Ovary (tissue), 9 donors: Measurements from ENCODE around the gene EFCAB6. TPM values are rescaled to one million over a fixed set of nuclear protein-coding genes. Genes with fewer than 3 reads are reported as not detected.

Source experiments
- DNase-seq, 5 donors: peaks; one replicate each; pipeline ENCODE4 v3.0.0-alpha.2; 2019 to 2020
- H3K27ac ChIP-seq, 2 donors: fragments of 200-600 bp; one replicate each; pipeline versions ENCODE4 v1.5.1 to v1.8.0; 2019 to 2022
- H3K27me3 ChIP-seq: fragments of 200-600 bp; one replicate; pipeline ENCODE4 v1.8.0; 2022
- H3K36me3 ChIP-seq: fragments of 200-600 bp; sonication (generic); one replicate; pipeline ENCODE4 v1.5.1; 2019
- H3K4me1 ChIP-seq: one replicate; pipeline ENCODE4 v1.8.1; 2013; ENCODE audit warnings: mild to moderate bottlenecking, moderate library complexity; ENCODE audit not compliant: insufficient read depth
- H3K4me3 ChIP-seq: fragments of 200-600 bp; sonication (generic); one replicate; pipeline ENCODE4 v1.5.1; 2017
- H3K9me3 ChIP-seq, 2 donors: fragments of 200-600 bp in 1 of 2; sonication (generic) in 1 of 2; one replicate each; pipeline versions ENCODE4 v1.5.1 to v1.8.1; 2013 to 2019; ENCODE audit warnings: mild to moderate bottlenecking in 1 of 2, moderate library complexity in 1 of 2
- CTCF ChIP-seq, 3 donors: fragments of 450-650 bp in 2 of 3; fragments of 200-600 bp in 1 of 3; IDR thresholded peaks; one replicate each; pipeline versions ENCODE4 v1.5.1 to v1.8.0; 2016 to 2022; ENCODE audit warnings: antibody characterized with exemption in 3 of 3, mild to moderate bottlenecking in 1 of 3
- EP300 ChIP-seq: sonication (generic); formaldehyde crosslinking; IDR thresholded peaks from one replicate; pipeline ENCODE4 v1.6.1; 2017; ENCODE audit warnings: antibody characterized with exemption
- POLR2A ChIP-seq: fragments of 450-650 bp; IDR thresholded peaks from one replicate; pipeline ENCODE4 v1.6.1; 2017; ENCODE audit warnings: antibody characterized with exemption, mild to moderate bottlenecking, moderate library complexity
- WGBS, 3 donors: extraction: QIAGEN DNeasy Blood & Tissue Kit in 1 of 3; methylation state at CpG; one replicate each; pipeline versions ENCODE4 v1.1.5 to v1.1.7; 2013 to 2017; 5-methylcytosine and 5-hydroxymethylcytosine counted together
- intact Hi-C, 4 donors: fragments of 100-400 bp; cut with DNase I; formaldehyde crosslinking; loops; one replicate each; pipeline versions ENCODE4 v1.11.0 to v1.15.1; 2022 to 2023
- polyA plus RNA-seq, 2 donors: library from polyadenylated mRNA; stranded (reverse); fragments of 200-250 nt in 1 of 2; fragments of 350-450 nt in 1 of 2; fragmentation: Illumina TruSeq in 1 of 2; extraction: RNeasy Lipid Tissue Mini Kit (QIAGEN cat#74804) in 1 of 2; gene quantifications; one replicate each; pipeline ENCODE4 v1.2.3, GENCODE V29; 2013 to 2014
- total RNA-seq, 7 donors: library from RNA; depleted of rRNA in 2 of 7; stranded (reverse); fragments of >200 nt in 2 of 7; fragmentation: NEBNext Ultra II Directional in 3 of 7; extraction: Animal tissue kit (Norgen Biotek cat#: 25700) in 3 of 7; gene quantifications; one replicate each; pipeline versions ENCODE4 v1.1.0 to v1.2.4, GENCODE V29; 2016 to 2023
- donor health status: DM: no; HTN: no; CAD: no; lungs with moderate emphysema.
- donor health status: DM: no; HTN: no; CAD: no.
- donor health status: Bipolar disorder and iron deficiency.
- donor health status: DM: yes; HTN: yes; CAD: no.
- donor health status: DM: no; HTN: no; CAD: no.
- donor health status: DM: yes; HTN: yes; CAD: no.

Gene EFCAB6
- total and polyA plus RNA-seq, 9 donors = 1.00 to 17.5 (median 6.7) TPM

DNA sequence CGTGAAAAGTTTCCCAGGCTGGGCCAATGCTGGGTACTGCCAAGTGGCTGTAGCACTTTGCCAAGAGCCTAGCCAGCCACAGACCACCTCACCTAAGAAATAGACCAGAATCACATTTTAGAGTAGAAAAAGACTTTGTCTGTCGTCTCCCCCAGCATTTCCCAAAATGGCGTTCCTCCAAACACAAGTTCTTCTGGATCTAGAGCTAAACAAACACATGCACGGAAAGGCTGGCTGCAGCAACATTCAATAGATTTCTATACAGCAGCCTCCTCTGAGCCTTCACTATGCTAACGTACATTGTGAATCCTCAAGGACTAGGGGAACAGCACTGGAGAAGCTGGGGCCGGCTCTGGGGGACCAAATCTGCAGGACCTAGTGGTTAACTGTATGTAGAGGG lies 65.0 kb downstream of the EFCAB6 start:
- H3K36me3 ChIP-seq = no peaks in the 10 kb centered on the region
- no peak for TF ChIP-seq CTCF (IDR thresholded peaks at IDR 0.05)
- TF ChIP-seq POLR2A = no peak
- TF ChIP-seq EP300 = no peak

GRCh38 chr22:43745783-43746356 lies 66.2 kb downstream of the EFCAB6 start:
- WGBS, 3 donors = 48 to 62% (median 54%) methylated on average over 13 of the region's 13 CpGs
- H3K36me3 ChIP-seq = no peaks in the 10 kb centered on the region
- H3K9me3 ChIP-seq = no peaks in the 10 kb centered on the region
- H3K4me1 ChIP-seq = peaks cover 14% of the 10 kb centered on the region
- no peak for DNase-seq
- H3K27ac ChIP-seq = no peak overlapping the region
- TF ChIP-seq POLR2A = no peak
- no peak for TF ChIP-seq EP300
- TF ChIP-seq CTCF (IDR thresholded peaks at IDR 0.05) = no peak
- no peaks in the 10 kb centered on the region for H3K27me3 ChIP-seq
- intact Hi-C loops = no loop called here
- H3K4me3 ChIP-seq = no peak overlapping the region

More for the DNA sequence above, 65.0 kb downstream of the EFCAB6 start:
- intact Hi-C loops = no loop called here
- DNase-seq = no peak
- Histone ChIP-seq H3K9me3 (no peaks in the 10 kb centered on the region), H3K4me1 (peaks cover 14% of the 10 kb centered on the region), H3K27ac (no peak overlapping the region), H3K4me3 (no peak overlapping the region), H3K27me3 (no peaks in the 10 kb centered on the region)
- WGBS, 3 donors = 91 to 92% (median 92%) methylated on average over 6 of the region's 6 CpGs

DNA sequence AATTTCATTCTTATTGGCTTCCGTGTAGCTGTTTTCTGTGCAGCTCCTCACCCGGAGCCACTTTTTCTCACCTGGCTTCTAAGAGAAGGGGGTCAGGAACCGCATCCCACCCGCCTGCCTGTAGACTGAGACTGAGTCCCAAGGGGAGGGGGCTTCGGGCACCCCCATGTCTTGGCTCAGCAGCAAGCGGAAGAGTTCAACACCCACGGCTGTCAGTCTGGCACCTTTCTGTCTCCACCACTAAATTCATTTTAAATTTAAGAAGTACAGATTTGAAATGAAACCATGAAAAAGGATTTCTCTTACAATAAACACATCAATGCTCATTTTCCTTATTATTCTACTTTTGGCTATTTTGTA lies 66.7 kb downstream of the EFCAB6 start:
- H3K36me3 ChIP-seq = no peaks in the 10 kb centered on the region
- no peak overlapping the region for H3K4me3 ChIP-seq
- WGBS, 3 donors = 13 to 36% (median 23%) methylated on average over 7 of the region's 7 CpGs
- H3K27ac ChIP-seq = no peak overlapping the region
- TF ChIP-seq CTCF (IDR thresholded peaks at IDR 0.05) = no peak
- H3K27me3 ChIP-seq = no peaks in the 10 kb centered on the region
- H3K4me1 ChIP-seq = peaks cover 14% of the 10 kb centered on the region
- intact Hi-C loops = no loop called here
- no peak for DNase-seq
- H3K9me3 ChIP-seq = no peaks in the 10 kb centered on the region

DNA sequence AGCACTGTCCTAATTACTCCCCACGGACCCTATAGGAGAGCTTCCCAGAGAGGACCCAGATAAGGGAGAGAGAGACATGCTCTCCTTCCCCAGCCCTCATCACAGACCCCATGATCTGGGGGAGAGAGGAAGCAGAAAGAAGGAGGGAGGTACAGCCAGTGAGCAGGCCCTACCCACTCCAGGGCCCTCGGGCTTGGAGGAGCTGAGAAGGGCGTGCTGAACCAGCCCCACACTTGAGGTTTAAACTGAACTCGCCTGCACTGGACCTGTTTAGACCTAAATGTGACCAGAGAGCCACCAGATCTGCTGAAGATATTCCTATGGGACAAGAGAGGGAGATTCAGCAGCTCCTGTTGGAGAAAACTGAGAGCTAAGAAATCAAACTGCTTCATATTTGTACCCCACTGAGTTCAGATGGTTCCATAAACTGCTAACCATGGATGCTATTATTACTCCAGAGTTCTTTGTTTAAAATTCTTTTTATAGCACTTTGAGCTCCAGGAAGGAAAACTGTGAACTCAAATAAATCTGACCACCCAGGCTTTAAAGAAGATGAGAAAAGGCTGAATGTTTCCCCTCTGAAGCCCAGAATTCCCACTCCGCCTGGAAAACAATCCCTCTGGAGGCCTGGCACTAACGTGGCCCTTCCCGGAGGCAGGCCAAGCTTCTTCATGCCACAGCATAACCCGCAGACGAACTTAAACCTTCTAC lies 67.2 kb downstream of the EFCAB6 start:
- intact Hi-C loops = no loop called here
- H3K4me3 ChIP-seq = no peak overlapping the region
- no peaks in the 10 kb centered on the region for H3K27me3 ChIP-seq
- H3K9me3 ChIP-seq = no peaks in the 10 kb centered on the region
- no peak overlapping the region for H3K27ac ChIP-seq
- no peaks in the 10 kb centered on the region for H3K36me3 ChIP-seq
- TF ChIP-seq EP300 (no peak), CTCF (IDR thresholded peaks at IDR 0.05) (no peak), POLR2A (no peak)
- no peak for DNase-seq
- 12 to 20% (median 13%) methylated on average over 9 of the region's 9 CpGs for WGBS, 3 donors
- peaks cover 14% of the 10 kb centered on the region for H3K4me1 ChIP-seq
